Muscle of arm (tissue), 12 donors: ENCODE results near the gene RAD51B. TPM values are rescaled to one million over a fixed set of nuclear protein-coding genes. Genes with fewer than 3 reads are reported as not detected.

ENCODE experiments used
- DNase-seq: peaks from one replicate; pipeline ENCODE4 v3.0.0-alpha.2; 2013
- polyA plus RNA-seq, 12 donors: library from polyadenylated mRNA; unstranded; fragments of 120-200 nt; gene quantifications; one replicate each; pipeline ENCODE4 v1.2.1, GENCODE V29; 2013; ENCODE audit not compliant: insufficient read length in 12 of 12

Gene RAD51B
- polyA plus RNA-seq, 12 donors: 6.3 to 13.1 (median 9.7) TPM; not detected in 2

DNA sequence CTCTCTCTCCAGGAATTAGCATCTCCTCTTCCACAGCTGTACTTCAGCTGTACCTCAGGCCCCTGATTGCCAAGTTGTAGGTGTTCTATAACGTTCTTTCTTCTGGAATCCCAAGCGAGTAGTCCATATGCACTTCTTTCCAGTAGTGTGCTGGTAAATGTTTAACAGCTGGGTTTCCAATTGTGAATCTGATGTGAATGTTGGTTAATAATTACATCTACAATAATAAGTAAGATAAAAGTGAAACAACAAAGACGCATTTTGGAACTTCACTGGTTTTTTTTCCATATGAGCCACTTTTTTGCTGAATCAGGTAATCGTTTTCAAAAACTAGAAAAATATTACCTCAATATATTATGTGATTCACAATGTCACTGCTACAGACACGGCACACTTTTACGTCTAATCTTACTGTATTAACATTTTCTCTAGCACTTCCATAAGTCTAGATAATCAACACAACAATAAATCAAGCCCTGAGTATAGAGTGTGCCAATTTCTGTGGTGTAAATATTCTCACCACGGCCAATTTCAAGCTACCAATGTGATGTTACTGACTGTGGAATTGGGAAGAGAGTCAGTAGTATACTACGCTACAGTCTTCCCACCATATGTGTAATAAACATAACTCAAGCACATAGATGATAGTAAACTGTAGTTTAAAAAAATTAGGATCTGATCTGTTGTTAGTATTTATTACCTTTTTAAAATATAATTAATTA lies 860.3 kb downstream of the RAD51B start:
- no peak for DNase-seq

DNA sequence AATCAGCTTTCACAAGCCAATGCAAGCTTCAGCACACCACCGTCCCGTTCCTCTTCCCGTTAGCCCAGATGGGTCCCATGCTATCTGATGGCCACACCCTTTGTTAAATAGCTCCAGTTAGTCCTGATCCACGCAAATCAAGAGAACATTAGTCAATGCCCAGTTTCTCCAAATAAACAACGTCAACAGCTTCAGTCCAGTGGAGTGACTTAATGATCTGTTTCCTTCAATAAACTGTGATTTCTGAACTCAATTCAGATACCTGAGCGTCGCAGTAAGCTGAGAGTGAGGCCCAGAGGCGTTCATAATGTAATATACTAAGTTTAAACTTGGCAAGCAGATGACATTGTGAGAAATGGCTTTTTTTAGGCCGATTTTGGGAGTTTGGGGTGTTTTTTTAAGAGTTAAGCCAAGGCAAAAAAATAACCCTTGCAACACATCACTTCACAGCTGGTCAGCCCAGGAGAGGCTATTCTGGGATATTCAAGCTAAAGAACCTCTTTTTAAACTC lies 861.0 kb downstream of the RAD51B start:
- DNase-seq: no peak

DNA sequence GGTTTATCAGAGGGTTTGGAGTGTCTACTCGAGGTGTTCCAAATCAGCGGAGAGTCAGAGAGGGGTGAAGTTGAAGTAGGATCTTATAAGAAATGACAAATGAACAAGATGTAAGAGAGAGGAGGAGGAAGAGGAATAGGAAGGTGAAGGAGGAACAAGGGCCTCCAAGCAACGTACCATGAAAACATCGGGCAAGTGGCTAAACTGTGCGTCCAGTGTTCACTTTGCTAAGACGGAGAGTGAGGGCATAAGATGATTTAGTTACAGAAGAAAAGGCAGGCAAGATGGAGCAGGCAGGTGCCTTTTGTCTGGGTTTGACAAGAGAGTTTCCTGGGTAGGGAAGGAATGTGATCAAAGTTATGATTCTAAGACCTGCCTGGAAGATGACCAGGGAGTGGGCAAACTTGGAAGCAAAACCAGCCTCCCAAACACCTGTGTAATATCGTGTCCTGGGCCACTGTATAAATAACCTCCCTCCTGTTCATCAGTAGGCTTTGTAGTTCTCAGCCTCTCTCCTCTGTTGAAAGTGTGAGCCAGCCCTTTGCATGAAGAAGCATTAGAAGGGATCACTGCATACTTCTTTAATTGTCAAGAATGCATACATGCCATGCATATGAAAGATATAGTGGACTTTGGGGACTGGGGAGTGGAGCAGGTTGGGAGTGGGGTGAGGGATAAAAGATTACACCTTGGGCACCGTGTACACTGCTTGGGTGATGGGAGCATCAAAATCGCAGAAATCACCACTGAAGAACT lies 861.9 kb downstream of the RAD51B start:
- no peak for DNase-seq

DNA sequence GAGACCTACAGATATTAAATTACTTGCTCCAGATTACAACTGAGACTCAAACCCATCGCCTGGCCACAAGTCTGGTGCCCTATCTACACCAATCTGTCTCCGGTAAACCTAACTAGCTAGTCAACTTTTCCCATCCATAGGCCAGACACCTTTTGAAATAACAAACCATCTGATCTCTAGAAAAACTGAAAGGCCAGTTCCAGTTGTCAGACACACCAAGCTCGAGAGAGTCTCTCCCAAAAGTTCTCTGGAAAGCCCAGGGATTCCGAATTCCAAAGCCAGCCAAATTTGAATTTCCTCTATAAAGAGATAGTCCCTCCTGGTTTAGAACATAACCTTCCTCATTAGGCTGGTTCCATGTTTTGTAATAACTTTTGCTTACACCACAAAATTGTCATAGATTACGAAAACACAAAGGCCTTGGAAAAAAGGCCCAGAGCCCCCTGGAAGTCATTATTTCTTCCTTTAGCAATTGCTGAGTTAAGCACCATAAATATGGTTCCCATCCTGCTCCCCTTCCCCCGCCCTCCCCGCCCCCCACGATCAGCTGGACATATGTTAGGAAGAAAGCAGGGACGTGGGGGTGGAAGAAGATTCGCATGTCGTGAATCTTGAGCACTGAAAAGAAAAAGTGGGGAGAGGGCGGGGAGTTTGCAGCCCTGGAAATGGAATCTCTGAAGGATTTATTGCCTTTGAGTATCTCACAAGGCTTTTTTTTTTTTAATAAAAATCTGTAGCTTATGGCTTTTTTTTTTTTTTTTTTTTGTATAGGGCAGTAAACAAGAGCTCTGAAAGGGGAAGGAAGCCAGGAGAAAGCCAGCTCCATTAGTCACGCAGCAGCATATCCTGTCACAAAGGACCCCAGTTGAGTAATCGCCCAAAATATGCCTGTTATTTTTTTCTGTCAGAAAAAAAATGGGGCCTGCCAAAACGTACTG lies 862.9 kb downstream of the RAD51B start:
- peak; percentile 82 for DNase-seq

DNA sequence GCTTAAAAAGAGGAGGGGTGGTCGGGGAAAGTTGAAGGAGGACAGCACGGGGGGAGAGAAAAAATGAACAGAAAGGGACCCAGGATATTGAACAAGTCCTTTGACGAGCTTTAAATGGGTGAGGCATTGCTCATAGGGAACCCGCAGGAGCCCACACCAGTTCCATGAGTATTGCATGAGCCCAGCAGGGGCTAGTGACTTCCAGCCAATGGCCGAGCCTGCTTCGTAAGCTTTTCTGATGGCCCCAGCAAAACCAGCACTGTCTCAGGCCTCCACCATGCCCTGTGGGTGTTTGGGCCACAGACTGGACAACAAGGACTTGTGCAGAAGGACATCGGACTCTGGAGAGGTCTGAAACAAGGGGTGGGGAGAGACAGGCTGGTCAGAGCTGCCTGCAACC lies 863.7 kb downstream of the RAD51B start:
- no peak for DNase-seq

DNA sequence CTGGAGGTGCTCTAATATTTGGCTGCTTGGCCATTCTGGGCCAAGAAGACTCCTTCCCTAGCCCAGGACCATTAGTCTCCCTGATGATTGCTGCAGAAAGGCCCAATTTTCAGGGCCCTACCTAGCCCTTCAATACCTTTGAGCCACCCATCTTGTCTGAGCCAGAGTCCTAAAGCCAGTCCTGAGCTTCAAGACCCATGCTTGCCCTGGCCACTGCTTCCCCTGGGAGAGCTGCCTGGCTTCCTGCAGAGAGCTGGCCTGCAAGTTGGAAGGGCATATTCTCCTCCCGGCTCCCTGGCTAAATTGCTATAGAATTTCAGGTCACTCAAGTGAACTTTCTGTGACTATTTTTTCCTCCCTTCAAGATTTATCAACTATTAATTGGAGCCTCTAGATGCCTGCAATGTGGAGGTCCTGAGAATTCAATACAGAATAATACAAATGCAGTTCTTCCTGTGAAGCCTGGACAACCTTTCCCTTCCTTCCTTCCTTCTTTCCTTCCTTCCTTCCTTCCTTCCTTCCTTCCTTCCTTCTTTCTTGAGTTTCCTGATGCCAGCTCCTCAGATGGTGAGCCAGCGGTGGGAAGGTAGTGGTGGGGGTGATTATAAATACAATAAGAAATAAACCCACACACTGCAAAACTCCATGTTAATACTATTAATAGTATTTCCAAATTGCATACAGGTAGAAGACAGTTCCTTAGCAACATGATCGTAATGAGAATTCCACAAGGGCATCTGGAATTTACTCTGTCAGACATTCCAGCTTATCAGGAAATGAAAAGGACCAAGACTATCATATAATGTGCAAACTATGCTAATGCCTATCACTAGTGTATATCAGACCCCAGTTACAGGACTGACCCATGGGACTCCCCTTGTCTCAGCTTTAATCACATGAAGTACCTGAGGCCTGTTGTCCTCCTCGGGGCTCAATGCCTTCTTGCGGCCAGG lies 865.2 kb downstream of the RAD51B start:
- no peak for DNase-seq

DNA sequence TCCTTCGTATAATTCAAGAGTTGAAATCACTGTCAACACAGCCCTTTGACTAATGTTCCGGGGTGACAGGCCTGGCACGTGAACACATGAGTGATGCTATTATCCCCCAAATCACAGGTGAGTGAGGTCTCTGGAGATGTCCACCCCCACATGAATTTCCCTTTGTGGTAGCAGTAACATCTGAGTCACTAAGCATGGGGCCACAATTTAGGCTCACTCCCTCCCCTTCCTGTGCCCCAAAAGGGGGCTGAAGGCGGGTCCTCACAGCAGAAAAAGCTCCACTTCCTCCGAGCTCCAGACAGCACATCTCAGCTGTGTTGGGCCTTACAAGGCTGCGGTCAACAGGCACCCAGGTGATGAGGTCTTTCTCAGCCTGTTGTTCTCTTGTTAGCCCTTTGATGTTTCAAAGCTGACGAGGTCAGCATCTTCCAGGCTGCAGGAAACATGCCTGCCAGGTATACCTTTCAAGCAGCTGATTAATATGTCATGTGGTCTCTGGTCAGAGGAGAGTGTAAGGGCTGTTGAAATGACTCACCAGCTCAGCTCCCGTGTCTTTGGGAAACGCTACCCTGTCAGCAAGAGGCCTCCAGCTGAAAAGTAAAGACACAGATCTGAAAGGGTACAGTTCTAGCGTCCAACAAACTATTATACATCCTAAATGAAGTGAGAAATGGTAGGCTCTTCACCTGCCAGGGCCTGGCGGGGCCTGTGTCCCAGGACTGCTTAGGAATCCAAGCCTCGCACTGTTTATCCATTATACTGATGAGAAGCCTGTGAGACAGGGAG lies 866.0 kb downstream of the RAD51B start:
- DNase-seq: no peak

DNA sequence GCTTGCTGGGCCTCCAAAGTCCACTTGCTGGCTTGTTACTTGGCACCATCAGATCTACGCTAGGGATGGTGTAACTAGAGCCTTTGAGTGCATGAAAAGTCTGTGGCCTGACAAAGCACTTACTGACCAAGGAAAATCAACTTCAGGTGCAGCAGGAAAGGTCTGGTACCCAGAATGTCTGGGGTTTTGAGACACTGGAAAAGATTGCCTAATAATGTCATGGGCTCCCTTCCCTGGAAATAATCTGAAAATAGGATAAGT lies 866.6 kb downstream of the RAD51B start:
- no peak for DNase-seq

DNA sequence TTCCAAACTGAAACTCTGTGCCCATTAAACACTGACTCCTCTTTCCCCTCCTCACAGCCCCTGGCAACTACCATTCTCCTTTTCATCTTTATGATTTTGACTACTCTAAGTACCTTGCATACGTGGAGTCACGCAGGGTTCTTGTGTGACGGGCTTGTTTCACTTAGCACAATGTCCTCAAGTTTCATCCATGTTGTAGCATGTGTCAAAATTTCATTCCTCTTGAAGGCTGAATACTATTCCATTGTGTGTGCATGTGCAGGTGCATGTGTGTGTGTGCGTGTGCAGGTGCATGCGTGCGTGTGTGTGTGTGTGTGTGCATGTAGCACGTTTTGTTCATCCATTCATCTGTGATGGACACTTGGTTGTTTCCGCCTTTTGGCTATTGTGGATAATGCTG lies 867.1 kb downstream of the RAD51B start:
- DNase-seq: no peak

DNA sequence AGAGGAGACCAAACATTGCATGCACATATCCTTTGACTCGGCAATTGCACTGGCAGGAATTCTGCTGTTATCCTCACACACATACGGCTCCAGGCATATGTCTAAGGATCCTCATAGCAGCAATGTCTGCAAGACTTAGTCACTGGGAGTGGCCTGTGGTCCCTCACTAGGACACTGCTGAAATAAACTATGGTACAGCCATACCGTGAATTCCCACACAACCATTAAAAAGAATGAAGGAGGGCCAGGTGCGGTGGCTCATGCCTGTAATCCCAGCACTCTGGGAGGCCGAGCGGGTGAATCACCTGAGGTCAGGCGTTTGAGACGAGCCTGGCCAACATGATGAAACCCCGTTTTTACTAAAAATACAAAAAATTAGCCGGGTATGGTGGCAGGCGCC lies 868.2 kb downstream of the RAD51B start:
- no peak for DNase-seq

DNA sequence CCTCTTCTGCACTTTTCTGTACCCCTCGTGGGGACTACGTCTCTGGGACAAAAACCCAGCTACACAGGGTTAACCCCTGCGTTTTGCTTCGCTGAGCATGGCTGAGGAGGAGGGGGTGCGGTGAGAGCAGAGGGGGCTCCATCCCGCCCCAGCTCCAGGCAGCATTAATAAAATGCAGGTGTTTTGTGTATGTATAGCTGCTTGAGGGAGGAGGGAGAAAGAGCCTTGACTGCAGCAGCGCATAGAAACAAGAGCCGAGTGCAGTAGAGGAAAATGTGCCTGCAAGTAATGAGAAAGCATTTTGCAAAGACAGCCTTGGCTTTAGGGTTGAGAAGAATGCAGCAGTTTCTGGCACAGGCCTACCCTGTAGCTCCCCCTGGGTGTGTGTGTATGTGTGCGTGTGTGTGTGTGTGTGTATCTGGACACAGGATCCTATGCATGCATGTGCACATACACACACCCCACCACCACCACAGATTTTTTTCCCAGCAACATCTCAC lies 869.3 kb downstream of the RAD51B start:
- peak; percentile 78 for DNase-seq

DNA sequence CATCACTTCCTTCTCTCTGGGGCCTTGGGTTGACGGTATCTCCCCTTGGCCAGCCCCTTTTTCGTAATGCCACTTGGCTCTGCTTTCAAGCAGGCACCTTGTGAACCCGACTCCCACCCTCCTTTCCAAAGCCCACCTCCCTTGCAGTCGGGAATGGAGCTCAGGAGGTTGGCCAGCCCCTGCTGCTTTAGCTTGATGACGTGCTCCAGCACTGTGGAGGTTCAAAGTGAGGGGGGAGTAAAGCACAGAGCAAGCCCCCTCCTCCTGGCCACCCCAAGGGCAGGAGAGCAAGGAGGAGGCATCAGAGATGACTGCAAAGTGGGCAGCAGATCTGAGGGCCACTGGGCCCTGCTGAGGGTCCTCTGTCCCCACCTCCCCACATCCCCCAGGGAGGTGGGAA lies 869.9 kb downstream of the RAD51B start:
- DNase-seq: no peak

DNA sequence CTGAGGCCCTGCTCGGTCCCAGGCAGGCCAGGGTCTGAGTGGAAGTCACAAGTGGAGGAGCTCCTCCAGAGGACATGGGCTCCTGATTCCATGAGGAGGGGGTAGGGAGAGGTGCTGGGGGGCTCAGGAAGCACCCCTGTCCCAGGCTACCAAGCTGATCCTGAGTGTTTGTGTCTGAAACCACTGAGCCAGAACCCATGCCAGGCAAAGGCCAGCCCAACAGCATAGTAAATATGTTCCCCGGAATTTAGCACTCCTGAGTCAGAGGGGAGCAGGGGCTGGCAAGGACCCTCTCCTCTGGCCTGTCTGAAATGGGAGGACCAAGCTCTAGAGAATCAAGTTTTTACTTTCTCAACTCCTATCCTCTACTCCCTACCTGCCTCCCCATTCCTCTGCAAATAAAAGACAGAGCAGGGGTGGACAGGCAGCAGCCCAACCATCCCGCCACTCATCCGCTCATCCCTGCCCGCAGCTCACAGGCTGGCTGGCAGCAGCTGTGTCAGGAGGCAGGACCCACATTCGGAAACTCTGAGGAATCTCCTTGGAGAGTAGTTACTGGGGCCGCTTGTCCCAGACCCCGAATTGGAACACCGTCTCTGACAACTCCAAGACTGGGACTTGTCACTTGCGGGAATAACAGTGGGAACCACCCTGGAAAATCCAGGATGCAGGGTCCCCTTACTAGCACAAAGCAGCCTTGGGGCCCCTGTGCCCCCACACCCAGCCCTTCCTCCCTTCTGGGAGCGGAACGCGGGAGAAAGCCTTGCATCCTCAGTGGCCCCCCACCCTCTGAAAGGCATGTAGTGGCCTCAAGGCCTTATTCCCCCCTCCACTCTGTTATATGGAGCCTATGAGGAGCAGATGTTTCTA lies 870.7 kb downstream of the RAD51B start:
- DNase-seq: no peak

DNA sequence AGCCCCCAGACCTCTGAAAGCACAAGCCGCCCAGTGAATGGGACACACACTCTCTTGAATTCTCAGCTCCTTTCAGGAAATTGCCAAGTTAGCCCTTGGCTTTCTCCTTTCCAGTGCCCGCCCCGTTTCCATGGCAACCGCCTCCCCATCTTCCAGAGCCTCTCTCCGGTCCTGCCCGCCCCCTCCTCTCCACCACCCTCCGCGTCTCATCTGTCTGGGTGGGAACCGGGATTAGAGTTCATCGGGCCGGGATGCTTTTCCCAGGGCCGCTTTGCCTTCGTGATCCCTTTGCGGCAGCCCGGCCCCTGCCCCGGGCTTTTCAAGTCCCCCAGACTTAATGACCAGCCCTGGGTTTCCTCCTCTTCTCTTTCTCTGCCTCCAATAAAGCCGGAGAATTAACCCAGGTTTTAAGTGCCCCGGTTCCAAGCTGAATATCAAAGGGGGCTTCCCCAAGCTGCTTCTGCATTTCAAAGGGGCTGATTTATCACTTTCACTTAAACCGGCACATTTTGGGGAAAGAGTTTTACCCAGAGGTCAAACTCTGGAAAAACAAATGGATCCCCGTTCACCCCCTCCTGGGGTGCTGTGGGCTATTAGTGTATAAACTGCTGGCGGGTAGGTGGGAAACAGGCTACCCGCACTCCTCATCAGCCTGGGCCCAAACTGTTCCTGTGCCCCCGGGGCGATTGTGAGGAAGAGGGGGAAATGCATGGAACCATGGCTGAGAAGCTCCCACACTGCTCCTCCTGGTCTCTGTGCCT lies 871.6 kb downstream of the RAD51B start:
- DNase-seq: no peak

DNA sequence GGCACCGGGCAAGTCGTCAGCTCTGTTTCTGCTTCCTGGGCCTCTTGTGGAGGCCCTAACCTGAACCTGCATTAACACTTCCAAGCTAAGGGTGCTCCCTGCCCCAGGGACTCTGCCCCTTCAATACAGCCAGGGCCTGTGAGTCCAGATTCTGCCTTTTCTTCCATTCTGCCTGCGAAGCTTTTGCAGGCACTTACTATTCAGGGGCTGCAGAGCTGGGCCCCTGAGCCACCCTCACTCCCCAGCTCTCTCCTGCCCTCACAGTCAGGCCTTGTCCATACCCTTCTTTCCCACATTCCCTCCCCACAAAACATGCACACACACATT lies 872.2 kb downstream of the RAD51B start:
- DNase-seq: no peak

DNA sequence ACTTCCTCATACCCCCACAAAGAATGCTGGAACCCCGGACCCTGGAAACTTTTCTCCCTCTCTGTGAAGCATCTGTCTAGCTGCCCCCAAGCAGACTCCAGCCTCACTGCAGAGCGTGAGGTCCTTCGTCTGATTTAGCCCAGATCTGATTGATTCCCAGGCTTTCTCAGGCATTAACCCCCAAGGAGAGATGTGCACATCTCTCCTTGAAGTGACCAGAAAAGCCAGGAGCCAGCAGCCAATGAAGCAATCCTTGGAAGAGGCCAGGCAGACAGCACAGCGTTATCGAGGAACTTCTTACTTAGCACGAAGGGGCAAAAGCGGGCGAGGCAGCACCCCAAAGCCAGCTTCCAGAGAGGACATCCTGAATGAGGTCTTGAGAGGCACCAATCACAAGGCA lies 872.6 kb downstream of the RAD51B start:
- no peak for DNase-seq

DNA sequence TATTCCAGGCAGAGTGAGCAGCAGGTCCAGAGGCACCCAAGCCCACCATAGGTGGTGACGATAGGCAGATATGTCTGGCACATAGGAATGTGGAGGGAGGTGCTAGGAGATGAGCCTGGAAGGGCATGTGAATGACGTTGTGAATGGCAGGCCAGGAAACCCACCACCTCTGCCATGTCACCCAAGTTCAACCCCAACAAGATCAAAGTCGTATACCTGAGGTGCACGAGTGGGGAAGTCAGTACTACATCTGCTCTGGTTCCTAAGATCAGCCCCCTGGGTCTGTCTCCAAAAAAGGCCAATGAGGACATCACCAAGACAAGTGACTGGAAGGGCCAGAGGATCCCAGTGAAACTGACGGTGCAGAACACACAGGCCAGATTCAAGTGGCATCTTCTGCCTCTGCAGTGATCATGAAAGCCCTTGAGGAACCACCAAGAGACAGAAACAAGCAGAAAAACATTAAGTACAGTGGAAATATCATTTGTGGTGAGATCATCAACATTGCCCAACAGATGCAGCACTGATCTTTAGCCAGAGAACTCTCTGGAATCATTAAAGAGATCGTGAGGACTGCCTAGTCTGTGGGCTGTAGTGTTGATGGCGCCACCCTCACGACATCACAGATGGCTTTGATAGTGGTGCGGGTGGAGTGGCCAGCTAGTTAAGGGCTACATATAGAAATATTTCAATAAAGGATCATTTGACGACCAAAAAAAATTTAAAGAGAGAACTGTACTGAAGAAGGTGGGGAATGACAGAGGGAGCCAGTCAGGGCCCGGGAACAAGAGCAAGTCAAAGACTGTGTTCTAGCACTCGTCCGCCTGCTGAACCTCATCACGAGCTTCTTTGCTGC lies 873.6 kb downstream of the RAD51B start:
- no peak for DNase-seq

DNA sequence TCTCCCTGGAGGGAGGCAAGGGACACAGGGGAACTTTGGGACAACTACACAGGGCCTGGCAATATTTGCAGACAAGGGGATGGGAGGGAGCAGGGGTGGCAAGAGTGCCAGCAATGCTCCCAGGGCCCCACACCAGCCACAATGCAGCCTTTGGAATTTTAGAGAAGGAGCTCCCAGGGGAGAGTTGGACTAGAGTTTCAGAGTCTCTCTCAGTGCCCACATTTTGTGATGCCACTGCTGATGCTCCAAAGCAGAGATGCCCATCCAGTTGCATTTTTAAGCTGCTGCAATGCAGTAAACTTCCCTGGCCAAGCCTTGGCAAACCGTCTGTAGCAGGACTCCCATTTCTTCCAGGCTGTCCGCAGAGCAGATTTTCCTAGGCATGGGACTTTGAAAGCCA lies 874.3 kb downstream of the RAD51B start:
- no peak for DNase-seq
